Tibial nerve (tissue), 4 donors: ENCODE measurements around the gene KRTAP2-3. TPM values are rescaled to one million over a fixed set of nuclear protein-coding genes. Genes with fewer than 3 reads are reported as not detected.

Experiments
- DNase-seq, 2 donors: peaks; one replicate each; pipeline ENCODE4 v3.0.0-alpha.2; 2019; ENCODE audit warnings: low spot score in 2 of 2
- H3K27ac ChIP-seq, 4 donors: fragments of 200-600 bp; sonication (generic) in 3 of 4; one replicate each; pipeline ENCODE4 v1.5.1; 2017 to 2019; ENCODE audit warnings: mild to moderate bottlenecking in 1 of 4
- H3K27me3 ChIP-seq, 2 donors: fragments of 200-600 bp; sonication (generic) in 1 of 2; one replicate each; pipeline versions ENCODE4 v1.5.1 to v1.6.0; 2017 to 2019
- H3K36me3 ChIP-seq, 3 donors: fragments of 200-600 bp; sonication (generic); one replicate each; pipeline ENCODE4 v1.5.1; 2018 to 2019
- H3K4me1 ChIP-seq, 4 donors: fragments of 200-600 bp; sonication (generic) in 3 of 4; one replicate each; pipeline ENCODE4 v1.5.1; 2017 to 2019
- H3K4me3 ChIP-seq, 4 donors: fragments of 200-600 bp; sonication (generic) in 3 of 4; one replicate each; pipeline ENCODE4 v1.5.1; 2017 to 2019; ENCODE audit warnings: mild to moderate bottlenecking in 1 of 4, moderate library complexity in 1 of 4
- H3K9me3 ChIP-seq, 4 donors: fragments of 200-600 bp; sonication (generic) in 3 of 4; one replicate each; pipeline ENCODE4 v1.5.1; 2017 to 2019
- CTCF ChIP-seq, 5 experiments: fragments of 200-600 bp in 3 of 5; fragments of 450-650 bp in 2 of 5; sonication (generic) in 3 of 5; IDR thresholded peaks; one replicate each; pipeline ENCODE4 v1.5.1; 2016 to 2019; ENCODE audit warnings: antibody characterized with exemption in 5 of 5, mild to moderate bottlenecking in 3 of 5, moderate library complexity in 2 of 5
- EP300 ChIP-seq, 2 donors: sonication (generic); formaldehyde crosslinking; IDR thresholded peaks; one replicate each; pipeline ENCODE4 v1.6.1; 2017; ENCODE audit warnings: antibody characterized with exemption in 2 of 2, mild to moderate bottlenecking in 1 of 2
- POLR2A ChIP-seq, 2 donors: fragments of 450-650 bp; IDR thresholded peaks; one replicate each; pipeline ENCODE4 v1.6.1; 2017; ENCODE audit warnings: antibody characterized with exemption in 2 of 2, mild to moderate bottlenecking in 2 of 2, moderate library complexity in 2 of 2
- WGBS, 2 donors: methylation state at CpG; one replicate each; pipeline ENCODE4 v1.1.5; 2018; 5-methylcytosine and 5-hydroxymethylcytosine counted together
- total RNA-seq, 4 donors: library from RNA; depleted of rRNA; stranded (reverse); fragments of >200 nt; gene quantifications; one replicate each; pipeline ENCODE4 v1.1.0, GENCODE V29; 2016

KRTAP2-3 gene
- total RNA-seq, 4 donors from 2014 or later: not detected

GRCh38 chr17:41020336-41020735, 39.6 kb downstream of the KRTAP2-3 start:
- no peak for TF ChIP-seq CTCF (IDR thresholded peaks at IDR 0.05)
- no peak for TF ChIP-seq EP300 (IDR thresholded peaks at IDR 0.05)
- no peak for TF ChIP-seq POLR2A (IDR thresholded peaks at IDR 0.05)
- no peaks in the 10 kb centered on the region for H3K27me3 ChIP-seq
- no peak for DNase-seq
- no peaks in the 10 kb centered on the region for H3K36me3 ChIP-seq
- H3K4me1 ChIP-seq: no peaks in the 10 kb centered on the region
- H3K9me3 ChIP-seq: no peaks in the 10 kb centered on the region
- no peak overlapping the region for H3K4me3 ChIP-seq
- H3K27ac ChIP-seq: no peak overlapping the region

GRCh38 chr17:41019415-41019814, 40.5 kb downstream of the KRTAP2-3 start:
- Histone ChIP-seq H3K27ac (no peak overlapping the region), H3K27me3 (no peaks in the 10 kb centered on the region), H3K4me3 (no peak overlapping the region), H3K36me3 (no peaks in the 10 kb centered on the region), H3K4me1 (no peaks in the 10 kb centered on the region), H3K9me3 (no peaks in the 10 kb centered on the region)
- TF ChIP-seq EP300 (IDR thresholded peaks at IDR 0.05) (no peak), POLR2A (IDR thresholded peaks at IDR 0.05) (no peak), CTCF (IDR thresholded peaks at IDR 0.05) (no peak)
- DNase-seq: no peak
- 88 to 93% methylated on average over 3 of the region's 3 CpGs for WGBS, 2 donors

- Histone ChIP-seq H3K4me3 (no peak overlapping the region), H3K9me3 (no peaks in the 10 kb centered on the region), H3K27ac (no peak overlapping the region), H3K27me3 (no peaks in the 10 kb centered on the region), H3K4me1 (no peaks in the 10 kb centered on the region), H3K36me3 (no peaks in the 10 kb centered on the region)
- DNase-seq: no peak
- TF ChIP-seq POLR2A (IDR thresholded peaks at IDR 0.05) (no peak), CTCF (IDR thresholded peaks at IDR 0.05) (no peak), EP300 (IDR thresholded peaks at IDR 0.05) (no peak)
- WGBS, 2 donors: 56 to 71% methylated on average over 3 of the region's 3 CpGs
Observed at GRCh38 chr17:41018541-41018940, 41.4 kb downstream of the KRTAP2-3 start.

GRCh38 chr17:41016578-41017215, 43.2 kb downstream of the KRTAP2-3 start:
- no peaks in the 10 kb centered on the region for H3K9me3 ChIP-seq
- no peak overlapping the region for H3K4me3 ChIP-seq
- H3K27me3 ChIP-seq: no peaks in the 10 kb centered on the region
- 69 to 72% methylated on average over 13 of the region's 13 CpGs for WGBS, 2 donors
- DNase-seq: no peak
- TF ChIP-seq EP300 (IDR thresholded peaks at IDR 0.05) (no peak), CTCF (IDR thresholded peaks at IDR 0.05) (no peak), POLR2A (IDR thresholded peaks at IDR 0.05) (no peak)
- H3K27ac ChIP-seq: no peak overlapping the region
- H3K36me3 ChIP-seq: no peaks in the 10 kb centered on the region
- no peaks in the 10 kb centered on the region for H3K4me1 ChIP-seq

- Histone ChIP-seq H3K4me3 (no peak overlapping the region), H3K27me3 (no peaks in the 10 kb centered on the region), H3K9me3 (no peaks in the 10 kb centered on the region), H3K27ac (no peak overlapping the region), H3K4me1 (no peaks in the 10 kb centered on the region), H3K36me3 (no peaks in the 10 kb centered on the region)
- DNase-seq: no peak
- no peak for TF ChIP-seq POLR2A (IDR thresholded peaks at IDR 0.05)
- TF ChIP-seq EP300 (IDR thresholded peaks at IDR 0.05): no peak
- TF ChIP-seq CTCF (IDR thresholded peaks at IDR 0.05): no peak
- 70 to 77% methylated on average over 7 of the region's 7 CpGs for WGBS, 2 donors
Observed at GRCh38 chr17:41015454-41015853, 44.5 kb downstream of the KRTAP2-3 start.
